ENCODE results near the gene ARL2BP.
"Not testable (repeated sequence)": the region's sequence is repeated elsewhere in the genome, so short reads cannot be mapped to it uniquely, and the experiment has no call there.

The ARL2BP gene

GRCh38 chr16:57263541-57264351, 18.7 kb downstream of the ARL2BP start:
- peak; percentile 45 for DNase-seq

- peak; percentile 16 for DNase-seq
These were observed 19.3 kb downstream of the ARL2BP start for GRCh38 chr16:57264381-57264780.

GRCh38 chr16:57264950-57265371, 19.9 kb downstream of the ARL2BP start:
- DNase-seq = no peak

- no peak for DNase-seq
These were observed 20.9 kb downstream of the ARL2BP start for GRCh38 chr16:57265850-57266530.

GRCh38 chr16:57266531-57267260, 21.6 kb downstream of the ARL2BP start:
- no peak for DNase-seq

- DNase-seq = not testable (repeated sequence)
These were observed 22.3 kb downstream of the ARL2BP start for GRCh38 chr16:57267343-57267742.

- peak; percentile 52 for DNase-seq
These were observed 24.0 kb downstream of the ARL2BP start for GRCh38 chr16:57268804-57269800.

- DNase-seq = peak; percentile 68
These were observed 25.4 kb downstream of the ARL2BP start for GRCh38 chr16:57270221-57271062.

- DNase-seq = no peak
These were observed 25.9 kb downstream of the ARL2BP start for GRCh38 chr16:57271063-57271345.

- DNase-seq = no peak
These were observed 26.9 kb downstream of the ARL2BP start for GRCh38 chr16:57271867-57272495.

- peak; percentile 34 for DNase-seq
These were observed 28.3 kb downstream of the ARL2BP start for GRCh38 chr16:57273359-57273758.

GRCh38 chr16:57273826-57274225, 28.8 kb downstream of the ARL2BP start:
- no peak for DNase-seq

GRCh38 chr16:57275946-57276345, 30.9 kb downstream of the ARL2BP start:
- DNase-seq = peak; percentile 38

- DNase-seq = peak; percentile 30
These were observed 31.5 kb downstream of the ARL2BP start for GRCh38 chr16:57276596-57276995.

- DNase-seq = peak; percentile 73
These were observed 32.5 kb downstream of the ARL2BP start for GRCh38 chr16:57277586-57277985.

GRCh38 chr16:57278494-57278893, 33.4 kb downstream of the ARL2BP start:
- DNase-seq = no peak

- no peak for DNase-seq
These were observed 35.0 kb downstream of the ARL2BP start for GRCh38 chr16:57279780-57280638.

GRCh38 chr16:57281791-57282190, 36.7 kb downstream of the ARL2BP start:
- DNase-seq = no peak

- no peak for DNase-seq
These were observed 37.6 kb downstream of the ARL2BP start for GRCh38 chr16:57282510-57283213.

All from islet precursor cell (in vitro differentiated cells).